Common myeloid progenitor, CD34-positive (primary cell): ENCODE measurements around the gene AACS.

ENCODE experiments used
- CTCF ChIA-PET: fragments of 350-600 bp; sonication (Branson Sonifier 250); formaldehyde crosslinking; loops from one replicate; lab custom pipeline; 2021; ENCODE audit warnings: antibody characterized with exemption; lab: Charles Lee
- POLR2A ChIA-PET: fragments of 350-600 bp; sonication (Branson Sonifier 250); formaldehyde crosslinking; loops from one replicate; lab custom pipeline; 2021; ENCODE audit warnings: antibody characterized with exemption; lab: Charles Lee
- DNase-seq, 3 donors: peaks; one replicate each; pipeline versions ENCODE4 v3.0.0 to v3.0.0-alpha.2; 2013
- H3K27ac ChIP-seq, 2 experiments: 1 replicate in 1 of 2; 2 replicates in 1 of 2; pipeline ENCODE4 v1.7.0; 2013; ENCODE audit warnings: inconsistent platforms in 2 of 2, low read length in 2 of 2, mild to moderate bottlenecking in 2 of 2, low read depth in 1 of 2, moderate library complexity in 1 of 2; ENCODE audit not compliant: severe bottlenecking in 2 of 2, insufficient read depth in 1 of 2, poor library complexity in 1 of 2
- H3K27me3 ChIP-seq, 5 experiments: replicated peaks in 2 of 5; 1 replicate in 3 of 5; 2 replicates in 2 of 5; pipeline versions ENCODE4 v1.6.1 to v1.7.0; 2013; ENCODE audit warnings: low read length in 4 of 5, mild to moderate bottlenecking in 2 of 5, moderate library complexity in 2 of 5, inconsistent platforms in 1 of 5; ENCODE audit not compliant: insufficient read depth in 5 of 5, control insufficient read depth in 4 of 5
- H3K36me3 ChIP-seq, 4 experiments: 1 replicate in 2 of 4; 2 replicates in 2 of 4; pipeline versions ENCODE4 v1.6.1 to v1.7.0; 2013; ENCODE audit warnings: low read length in 3 of 4, control low read depth in 1 of 4, mild to moderate bottlenecking in 1 of 4; ENCODE audit not compliant: control insufficient read depth in 4 of 4, insufficient read depth in 4 of 4
- H3K4me1 ChIP-seq, 4 experiments: 1 replicate in 3 of 4; 2 replicates in 1 of 4; pipeline versions ENCODE4 v1.6.1 to v1.7.1; 2013; ENCODE audit warnings: low read length in 3 of 4, mild to moderate bottlenecking in 3 of 4, control low read depth in 1 of 4, inconsistent platforms in 1 of 4, moderate library complexity in 1 of 4; ENCODE audit not compliant: control insufficient read depth in 4 of 4, insufficient read depth in 4 of 4; ENCODE audit errors: control extremely low read depth in 1 of 4
- H3K4me3 ChIP-seq, 7 experiments: 1 replicate in 4 of 7; 2 replicates in 3 of 7; pipeline versions ENCODE4 v1.5.1 to v1.7.0; 2013; ENCODE audit warnings: mild to moderate bottlenecking in 7 of 7, low read length in 6 of 7, moderate library complexity in 6 of 7, inconsistent platforms in 2 of 7, low read depth in 2 of 7, control low read depth in 1 of 7; ENCODE audit not compliant: insufficient read depth in 4 of 7, control insufficient read depth in 1 of 7; ENCODE audit errors: extremely low read depth in 1 of 7
- H3K9me3 ChIP-seq, 5 experiments: 1 replicate in 4 of 5; 2 replicates in 1 of 5; pipeline versions ENCODE4 v1.6.1 to v1.7.1; 2013; ENCODE audit warnings: low read length in 4 of 5, mild to moderate bottlenecking in 2 of 5, inconsistent platforms in 1 of 5, low read depth in 1 of 5, moderate library complexity in 1 of 5; ENCODE audit not compliant: control insufficient read depth in 4 of 5, insufficient read depth in 2 of 5; ENCODE audit errors: control extremely low read depth in 1 of 5
- WGBS: methylation state at CpG from one replicate; pipeline ENCODE4 v1.1.5; 2013; ENCODE audit not compliant: insufficient coverage; 5-methylcytosine and 5-hydroxymethylcytosine counted together

The AACS gene

DNA sequence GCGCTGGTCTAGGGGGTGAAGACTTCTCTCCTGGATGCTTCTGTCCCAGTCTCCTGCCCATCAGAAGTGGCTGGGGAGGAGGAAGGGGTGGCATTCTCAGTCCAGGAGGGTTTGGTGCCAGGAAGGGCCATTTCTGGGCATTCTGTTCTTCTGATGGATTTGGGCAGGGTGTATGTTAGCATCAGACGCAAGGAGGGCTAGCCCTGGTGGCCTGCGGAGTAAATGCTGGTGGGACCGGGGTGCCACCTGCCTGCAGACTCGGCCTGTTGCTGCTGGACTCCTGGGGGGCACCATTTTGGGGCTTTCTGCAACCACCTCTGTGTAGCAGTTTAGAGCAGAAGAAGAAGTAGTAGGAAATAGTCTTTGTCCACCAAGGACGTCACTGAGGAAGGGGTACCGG is 31.7 kb downstream of the AACS start:
- Histone ChIP-seq H3K4me3 (no peak overlapping the region), H3K27ac (no peak overlapping the region), H3K4me1 (peaks cover 5 to 9% (median 7%) of the 10 kb centered on the region in 4 experiments), H3K9me3 (no peaks in the 10 kb centered on the region), H3K36me3 (peaks cover 0 to 43% (median 5%) of the 10 kb centered on the region in 4 experiments), H3K27me3 (no peaks in the 10 kb centered on the region)
- no peak for DNase-seq
- POLR2A ChIA-PET: no interaction called here
- 100% methylated on average over 7 of the region's 7 CpGs for WGBS
- CTCF ChIA-PET: interaction anchor here (1.3 kb wide), 1 partner anchor 21 kb away, joined by 3 read pairs; no protein-coding TSS in a partner anchor

- ChIA-PET CTCF (interaction anchor here (1.7 kb wide), 1 partner anchor 26 kb away, joined by 4 read pairs; no protein-coding TSS in a partner anchor), POLR2A (no interaction called here)
- Histone ChIP-seq H3K27ac (no peak overlapping the region), H3K4me3 (no peak overlapping the region), H3K36me3 (peaks cover 0 to 37% (median 2%) of the 10 kb centered on the region in 4 experiments), H3K4me1 (peaks cover 5 to 9% (median 7%) of the 10 kb centered on the region in 4 experiments), H3K27me3 (no peaks in the 10 kb centered on the region), H3K9me3 (no peaks in the 10 kb centered on the region)
- WGBS: 100% methylated on average over 3 of the region's 12 CpGs
- DNase-seq: no peak
These were observed 32.2 kb downstream of the AACS start for GRCh38 chr12:125097427-125097826.

GRCh38 chr12:125098676-125099408 is 33.6 kb downstream of the AACS start:
- H3K36me3 ChIP-seq: peaks cover 0 to 32% (median 6%) of the 10 kb centered on the region in 4 experiments
- ChIA-PET CTCF (interaction anchor here (1.0 to 1.7 kb wide), 2 partner anchors 12 to 25 kb away, joined by 3 to 4 read pairs; no protein-coding TSS in a partner anchor), POLR2A (no interaction called here)
- no peaks in the 10 kb centered on the region for H3K27me3 ChIP-seq
- no peaks in the 10 kb centered on the region for H3K9me3 ChIP-seq
- H3K27ac ChIP-seq: no peak overlapping the region
- peak; percentile 14 to 39 (median 24) for DNase-seq
- no peak overlapping the region for H3K4me3 ChIP-seq
- H3K4me1 ChIP-seq: peaks cover 5 to 9% (median 7%) of the 10 kb centered on the region in 4 experiments
- 30% methylated on average over 10 of the region's 15 CpGs for WGBS

GRCh38 chr12:125099409-125099782 is 34.2 kb downstream of the AACS start:
- Histone ChIP-seq H3K4me1 (peaks cover 5 to 9% (median 7%) of the 10 kb centered on the region in 4 experiments), H3K27ac (no peak overlapping the region), H3K4me3 (no peak overlapping the region), H3K36me3 (peaks cover 0 to 33% (median 7%) of the 10 kb centered on the region in 4 experiments), H3K9me3 (no peaks in the 10 kb centered on the region), H3K27me3 (no peaks in the 10 kb centered on the region)
- no peak for DNase-seq
- CTCF ChIA-PET: interaction anchor here (1.0 kb wide), 1 partner anchor 12 kb away, joined by 3 read pairs; no protein-coding TSS in a partner anchor
- POLR2A ChIA-PET: no interaction called here
- WGBS: 100% methylated on average over 2 of the region's 7 CpGs

GRCh38 chr12:125100551-125101434 is 35.6 kb downstream of the AACS start:
- DNase-seq: no peak
- 96% methylated on average over 9 of the region's 9 CpGs for WGBS
- Histone ChIP-seq H3K4me3 (no peak overlapping the region), H3K4me1 (peaks cover 5 to 9% (median 7%) of the 10 kb centered on the region in 4 experiments), H3K27ac (no peak overlapping the region), H3K27me3 (no peaks in the 10 kb centered on the region), H3K36me3 (peaks cover 0 to 32% (median 7%) of the 10 kb centered on the region in 4 experiments), H3K9me3 (no peaks in the 10 kb centered on the region)
- ChIA-PET CTCF (no interaction called here), POLR2A (no interaction called here)

DNA sequence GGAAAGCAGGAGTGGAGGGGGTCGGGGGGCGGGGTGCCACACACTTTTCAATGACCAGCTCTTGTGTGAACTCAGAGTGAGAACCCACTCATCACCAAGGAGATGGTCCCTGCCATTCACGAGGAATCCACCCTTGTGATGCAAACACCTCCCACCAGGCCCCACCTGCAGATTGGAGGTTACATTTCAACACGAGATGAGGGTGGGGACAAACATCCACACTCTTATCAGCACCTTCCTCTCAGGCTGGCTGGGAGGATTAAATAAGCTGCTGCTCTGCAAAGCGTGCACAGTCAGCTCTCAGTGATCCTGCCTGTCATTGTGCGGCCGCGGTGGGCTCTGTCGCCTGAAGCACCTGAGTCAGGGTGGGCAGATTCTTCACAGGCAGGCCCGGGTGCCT is 39.7 kb downstream of the AACS start:
- H3K4me1 ChIP-seq: no peaks in the 10 kb centered on the region
- no peak for DNase-seq
- WGBS: 94% methylated on average over 8 of the region's 10 CpGs
- ChIA-PET CTCF (no interaction called here), POLR2A (no interaction called here)
- peaks cover 0 to 64% (median 19%) of the 10 kb centered on the region in 4 experiments for H3K36me3 ChIP-seq
- H3K27me3 ChIP-seq: no peaks in the 10 kb centered on the region
- H3K9me3 ChIP-seq: no peaks in the 10 kb centered on the region
- no peak overlapping the region for H3K27ac ChIP-seq
- H3K4me3 ChIP-seq: no peak overlapping the region
